Fibroblast of the conjunctiva (primary cell): Measurements from ENCODE around the gene TP53BP2.
"Not testable (repeated sequence)": the region's sequence is repeated elsewhere in the genome, so short reads cannot be mapped to it uniquely, and the experiment has no call there.

ENCODE experiments used
- DNase-seq: peaks from one replicate; pipeline ENCODE4 v3.0.0-alpha.2; 2010; ENCODE audit warnings: low read depth

TP53BP2 gene

GRCh38 chr1:223828162-223828848 lies 17.4 kb downstream of the TP53BP2 start:
- DNase-seq: no peak

GRCh38 chr1:223827193-223827663 lies 18.5 kb downstream of the TP53BP2 start:
- no peak for DNase-seq

- DNase-seq: no peak
These were observed 19.7 kb downstream of the TP53BP2 start for GRCh38 chr1:223825767-223826748.

- DNase-seq: no peak
These were observed 21.0 kb downstream of the TP53BP2 start for GRCh38 chr1:223824712-223825111.

GRCh38 chr1:223824287-223824686 lies 21.5 kb downstream of the TP53BP2 start:
- no peak for DNase-seq

GRCh38 chr1:223820971-223821370 lies 24.8 kb downstream of the TP53BP2 start:
- DNase-seq: no peak

GRCh38 chr1:223820515-223820858 lies 25.3 kb downstream of the TP53BP2 start:
- DNase-seq: no peak

- DNase-seq: peak; percentile 80
These were observed 25.8 kb downstream of the TP53BP2 start for GRCh38 chr1:223819730-223820514.

- DNase-seq: not testable (repeated sequence)
These were observed 28.5 kb downstream of the TP53BP2 start for GRCh38 chr1:223817265-223817664.

- no peak for DNase-seq
These were observed 29.9 kb downstream of the TP53BP2 start for GRCh38 chr1:223815865-223816264.

GRCh38 chr1:223815020-223815853 lies 30.5 kb downstream of the TP53BP2 start:
- DNase-seq: no peak

- DNase-seq: no peak
These were observed 32.1 kb downstream of the TP53BP2 start for GRCh38 chr1:223813645-223814044.

GRCh38 chr1:223811634-223812101 lies 34.1 kb downstream of the TP53BP2 start:
- DNase-seq: no peak

- no peak for DNase-seq
These were observed 35.2 kb downstream of the TP53BP2 start for GRCh38 chr1:223810586-223810985.

- DNase-seq: not testable (repeated sequence)
These were observed 35.8 kb downstream of the TP53BP2 start for GRCh38 chr1:223809905-223810304.

GRCh38 chr1:223803211-223803610 lies 42.5 kb downstream of the TP53BP2 start:
- no peak for DNase-seq

GRCh38 chr1:223802602-223803001 lies 43.1 kb downstream of the TP53BP2 start:
- no peak for DNase-seq

- DNase-seq: no peak
These were observed 43.7 kb downstream of the TP53BP2 start for GRCh38 chr1:223802032-223802431.

- no peak for DNase-seq
These were observed 49.5 kb downstream of the TP53BP2 start for GRCh38 chr1:223796210-223796609.

- DNase-seq: no peak
These were observed 51.4 kb downstream of the TP53BP2 start for GRCh38 chr1:223794136-223794880.
